NCI-H226 (cell line): ENCODE data around the gene CDK17.

Experiments
- DNase-seq: peaks from one replicate; pipeline ENCODE4 v3.0.0-alpha.2; 2015

The CDK17 gene

DNA sequence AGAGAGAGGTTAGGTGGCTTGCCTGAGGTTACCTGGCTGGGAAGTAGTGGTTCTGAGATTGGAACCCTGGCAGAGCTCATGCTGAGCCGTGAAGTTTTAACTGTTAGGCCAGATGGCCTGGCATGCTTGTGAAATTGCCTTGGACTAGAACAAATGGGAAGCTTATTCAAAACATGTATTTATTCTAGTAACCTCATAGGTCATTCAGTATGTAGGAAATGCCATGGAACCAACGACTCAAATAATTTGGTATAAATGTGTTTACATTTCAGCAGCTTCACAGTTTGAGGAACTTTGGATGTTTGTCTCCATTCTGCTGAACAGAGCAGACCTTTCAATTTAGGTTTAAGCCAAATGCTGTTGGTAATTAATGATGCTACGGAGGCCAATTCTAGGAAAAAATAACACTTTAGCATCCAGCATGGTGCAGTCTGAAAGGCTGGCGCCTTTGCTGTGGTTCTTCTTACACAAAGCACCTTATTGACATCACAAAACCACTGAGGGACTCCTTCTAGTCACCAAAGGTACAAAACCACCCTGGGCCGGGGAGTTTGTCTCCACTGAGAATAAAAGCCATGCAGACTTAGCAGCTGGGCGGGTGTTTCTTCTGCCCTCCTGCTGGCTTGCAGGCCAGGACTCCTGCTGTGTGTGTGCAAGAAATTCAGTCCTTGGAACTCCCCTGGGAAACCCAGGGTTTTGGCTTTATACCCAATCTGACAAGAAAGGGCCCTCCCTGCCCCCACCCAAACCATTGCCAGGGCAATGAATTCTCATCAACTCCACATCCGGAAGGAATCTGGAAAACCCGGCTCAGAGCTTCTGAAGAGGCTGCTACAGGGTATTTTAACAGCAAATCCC, 141.9 kb downstream of the CDK17 start:
- no peak for DNase-seq

DNA sequence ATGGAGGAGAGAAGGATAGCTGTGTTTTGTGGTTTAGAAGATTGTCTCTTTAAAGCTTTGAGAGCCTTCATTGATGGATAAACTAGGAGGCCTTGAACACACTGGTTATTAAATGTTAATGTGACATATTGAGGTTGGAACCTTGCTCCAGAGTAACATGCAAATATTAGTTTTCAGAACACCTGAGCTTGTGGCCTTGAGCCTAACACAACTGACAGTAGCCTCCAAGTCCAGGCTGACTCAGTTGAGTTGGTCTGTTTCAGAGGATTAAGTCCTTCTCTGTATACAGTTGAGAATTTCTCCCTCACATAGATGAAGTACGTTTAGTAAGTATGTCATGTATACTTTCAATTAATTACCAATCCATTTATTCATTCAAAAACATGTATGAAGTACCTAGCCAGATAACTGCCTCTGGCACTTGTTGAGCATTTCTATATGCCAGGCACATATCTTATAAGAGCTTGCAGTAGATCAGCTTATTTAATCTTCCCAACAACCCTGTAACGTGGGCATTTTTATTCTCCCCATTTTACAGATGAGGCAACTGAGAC, 142.6 kb downstream of the CDK17 start:
- DNase-seq: no peak

DNA sequence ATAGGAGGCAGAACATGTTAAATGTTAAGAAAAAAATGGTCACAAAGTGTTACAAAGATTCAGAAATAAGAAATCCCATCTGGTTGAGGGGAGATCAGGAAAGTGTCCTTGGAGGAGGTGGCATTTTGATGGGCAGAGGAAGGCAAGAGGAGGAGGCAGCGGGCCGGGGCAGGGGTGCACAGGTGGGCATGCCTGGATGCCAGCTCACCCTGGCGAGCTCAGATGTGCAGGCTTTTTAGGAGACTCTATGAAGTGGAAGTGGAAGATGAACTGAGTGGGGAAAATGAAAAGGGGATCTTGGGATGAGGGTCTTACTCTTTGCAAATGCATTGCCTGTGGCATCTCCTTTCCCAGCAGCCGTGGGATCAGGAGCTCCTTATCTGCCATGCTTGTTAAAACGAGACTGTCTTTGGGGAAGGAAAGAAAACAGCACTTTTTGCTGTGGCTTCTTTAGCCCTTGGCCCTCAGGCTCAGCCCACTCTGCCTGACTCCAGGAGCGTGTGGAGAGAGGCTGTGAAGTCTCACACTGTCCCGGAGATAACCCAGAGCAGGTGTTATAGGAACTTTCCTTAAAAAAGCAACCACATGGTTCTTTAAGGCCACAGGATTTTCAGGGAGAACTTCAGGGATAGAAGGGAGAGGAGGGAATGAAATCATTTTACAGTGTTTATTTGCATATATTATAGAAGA, 143.4 kb downstream of the CDK17 start:
- DNase-seq: no peak

DNA sequence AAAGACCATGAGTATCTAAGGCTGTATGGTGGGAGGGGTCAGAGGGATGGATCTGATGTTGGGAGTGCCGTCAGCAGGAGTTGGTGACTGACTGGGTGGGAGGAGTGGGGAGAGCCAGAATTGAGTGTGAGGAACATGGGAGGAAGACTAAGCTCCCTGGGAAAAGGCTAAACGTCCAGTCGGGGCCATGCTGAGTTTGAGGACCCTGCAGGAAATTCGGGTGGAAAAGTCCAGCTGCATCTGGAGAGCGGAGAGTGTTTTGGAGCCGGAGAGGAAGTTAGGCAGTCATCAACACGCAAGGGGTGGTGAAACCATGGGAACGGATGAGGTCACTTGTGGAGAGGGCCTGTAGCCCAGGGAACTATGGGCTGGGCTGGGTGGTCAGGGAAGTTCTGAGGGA, 145.2 kb downstream of the CDK17 start:
- DNase-seq: no peak

DNA sequence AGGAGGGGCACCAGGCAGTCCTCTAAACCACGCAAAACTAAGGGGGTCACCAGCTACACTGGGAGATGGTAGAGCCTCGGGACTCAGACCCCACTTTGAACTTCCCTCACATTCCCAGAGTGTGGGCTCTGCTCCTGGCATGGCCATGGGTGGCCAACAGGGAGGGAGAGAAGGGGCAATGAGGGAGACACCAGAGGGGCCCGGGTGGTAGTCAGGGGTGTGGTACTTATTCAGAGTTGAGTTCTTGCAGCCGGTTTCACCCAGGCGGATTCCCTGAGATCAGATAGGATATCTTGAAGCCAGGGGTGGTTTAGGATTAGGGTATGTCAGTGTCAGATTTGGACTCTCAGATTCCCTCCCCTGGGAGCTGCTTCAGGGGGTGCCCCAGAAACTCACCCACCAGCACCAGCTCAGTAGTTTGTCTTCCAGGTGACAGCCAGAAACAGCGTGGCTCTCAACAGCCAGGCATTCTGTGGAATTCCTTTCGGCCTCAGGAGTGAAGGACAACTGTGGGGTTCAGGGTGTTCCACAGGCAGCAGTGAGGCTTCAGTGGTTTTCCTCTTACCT, 150.0 kb downstream of the CDK17 start:
- no peak for DNase-seq

DNA sequence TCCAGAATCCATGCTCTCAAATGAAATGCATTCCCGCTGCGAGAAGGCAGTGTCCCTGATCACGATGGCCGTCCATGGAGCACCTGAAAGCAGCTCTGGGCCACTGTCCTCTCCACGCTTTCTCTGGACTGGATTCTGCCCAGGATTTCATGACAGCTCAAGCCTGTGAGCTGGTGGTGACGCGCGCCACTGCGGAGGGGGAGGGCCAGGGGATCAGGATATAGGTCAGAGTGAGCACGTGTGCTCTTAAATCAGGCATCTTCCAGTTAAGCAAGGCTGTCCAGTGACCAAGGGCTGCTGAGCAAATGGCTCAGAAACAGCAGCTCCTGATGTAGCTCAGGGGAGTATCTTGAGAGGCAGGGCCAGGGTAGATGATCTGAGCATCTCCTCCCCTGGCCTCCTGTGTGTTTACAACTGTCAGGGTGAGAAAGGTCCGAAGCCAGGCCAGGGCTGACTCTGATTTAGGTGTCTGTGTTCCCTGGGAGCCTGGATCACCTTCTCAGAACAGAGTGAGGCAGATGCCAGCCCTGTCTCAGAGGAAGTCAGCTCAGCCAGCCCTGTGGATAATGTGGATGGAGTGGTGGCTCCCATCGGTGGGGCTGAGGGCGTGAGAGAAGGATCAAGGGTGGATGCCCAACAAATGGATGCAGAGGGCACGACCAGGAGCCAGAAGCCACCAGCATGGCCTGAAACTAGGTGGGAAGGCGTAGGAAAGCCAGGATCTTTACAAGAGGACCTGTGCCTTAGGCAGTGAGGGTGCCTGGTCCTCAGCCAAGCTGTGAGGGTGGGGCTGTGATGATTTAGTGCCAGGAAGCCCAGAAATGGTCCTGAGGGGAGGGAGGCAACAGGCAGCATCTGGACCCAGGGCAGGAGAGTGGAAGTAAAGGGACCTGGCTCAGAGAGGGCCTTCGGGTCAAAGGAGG, 150.8 kb downstream of the CDK17 start:
- DNase-seq: no peak

DNA sequence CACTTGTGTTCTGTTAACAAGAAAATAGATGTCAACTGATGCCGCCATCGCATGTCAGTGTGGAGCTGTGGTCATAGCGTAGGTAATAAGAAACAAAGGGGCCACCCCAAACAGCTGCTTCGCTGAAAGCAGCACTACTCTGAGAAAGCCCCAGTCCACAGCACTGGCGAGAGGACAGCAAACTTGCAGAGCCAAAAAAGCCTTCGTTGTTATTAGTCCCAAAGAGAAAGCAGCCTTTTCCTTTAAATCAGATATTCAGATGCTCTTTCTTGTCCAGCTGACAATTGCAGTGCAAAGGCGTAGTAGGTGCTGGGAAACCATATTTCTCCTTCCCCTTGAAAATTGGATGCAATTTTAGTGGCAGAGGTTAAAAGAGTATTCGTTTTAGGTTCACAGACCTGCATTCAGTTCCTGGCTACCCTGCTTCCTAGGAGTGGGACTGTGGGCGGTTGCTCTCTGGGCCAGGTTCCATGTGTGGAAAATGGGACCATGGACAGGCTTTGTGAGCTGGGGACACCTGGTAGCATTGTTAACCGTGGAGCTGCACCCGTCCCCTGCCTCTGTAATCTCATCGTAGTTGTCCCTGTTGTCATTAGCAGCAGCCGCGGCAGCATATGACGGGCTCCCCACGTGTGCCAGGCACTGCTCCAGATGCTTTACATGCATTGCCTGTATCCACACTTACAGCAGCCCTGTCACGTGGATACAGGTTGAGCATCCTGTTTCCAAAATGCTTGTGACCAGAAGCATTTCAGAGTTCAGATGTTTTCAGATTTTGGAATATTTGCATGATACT, 151.9 kb downstream of the CDK17 start:
- DNase-seq: no peak

DNA sequence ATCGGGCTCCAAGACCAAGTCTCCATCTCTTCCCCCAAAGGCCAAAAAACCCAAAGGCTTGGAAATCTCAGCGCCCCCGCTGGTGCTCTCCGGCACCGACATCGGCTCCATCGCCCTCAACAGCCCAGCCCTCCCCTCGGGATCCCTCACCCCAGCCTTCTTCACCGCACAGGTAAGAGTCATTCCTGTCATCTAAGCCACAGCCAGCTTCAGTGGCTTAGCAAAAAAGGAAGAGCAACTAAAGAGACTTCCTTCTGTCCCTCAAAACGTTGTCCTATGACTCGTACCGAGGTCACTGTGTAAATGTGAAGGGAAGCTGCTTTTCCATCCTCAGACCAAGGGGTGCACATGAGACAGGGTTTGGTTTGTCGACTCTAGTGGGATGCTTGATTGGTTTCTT, 152.7 kb downstream of the CDK17 start:
- DNase-seq: no peak

DNA sequence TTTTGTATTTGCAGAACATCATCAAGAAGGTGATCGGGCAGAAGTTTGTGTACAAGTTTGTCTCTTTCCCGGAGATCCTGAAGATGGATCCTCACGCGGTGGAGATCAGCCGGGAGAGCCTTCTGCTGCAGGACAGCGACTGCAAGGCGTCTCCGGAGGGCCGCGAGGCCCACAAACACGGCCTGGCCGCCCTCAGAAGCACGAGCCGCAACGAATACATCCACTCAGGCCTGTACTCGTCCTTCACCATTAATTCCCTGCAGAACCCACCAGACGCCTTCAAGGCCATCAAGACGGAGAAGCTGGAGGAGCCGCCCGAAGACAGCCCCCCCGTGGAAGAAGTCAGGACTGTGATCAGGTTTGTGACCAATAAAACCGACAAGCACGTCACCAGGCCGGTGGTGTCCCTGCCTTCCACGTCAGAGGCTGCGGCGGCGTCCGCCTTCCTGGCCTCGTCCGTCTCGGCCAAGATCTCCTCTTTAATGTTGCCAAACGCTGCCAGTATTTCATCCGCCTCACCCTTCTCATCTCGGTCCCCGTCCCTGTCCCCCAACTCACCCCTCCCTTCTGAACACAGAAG, 153.2 kb downstream of the CDK17 start:
- DNase-seq: no peak

DNA sequence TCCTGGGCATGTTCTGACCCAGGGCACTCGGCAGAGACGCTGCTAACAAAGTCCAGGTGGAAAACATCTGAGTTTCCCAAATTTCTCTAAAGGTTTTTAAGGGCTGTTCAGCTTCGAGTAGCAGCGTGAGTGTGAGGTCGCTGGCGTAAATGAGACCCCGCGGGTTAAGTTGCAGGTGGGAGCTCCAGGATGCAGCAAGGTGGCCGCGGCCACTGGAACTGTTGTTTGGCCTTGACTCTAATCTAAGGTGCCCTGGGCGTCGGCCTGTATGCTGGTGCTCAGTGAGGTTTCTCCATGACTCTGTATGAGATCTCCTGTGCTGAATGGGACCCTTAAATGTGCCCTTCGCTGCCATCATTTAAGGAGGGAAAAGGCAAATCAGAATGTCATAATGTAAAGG, 155.4 kb downstream of the CDK17 start:
- DNase-seq: no peak

DNA sequence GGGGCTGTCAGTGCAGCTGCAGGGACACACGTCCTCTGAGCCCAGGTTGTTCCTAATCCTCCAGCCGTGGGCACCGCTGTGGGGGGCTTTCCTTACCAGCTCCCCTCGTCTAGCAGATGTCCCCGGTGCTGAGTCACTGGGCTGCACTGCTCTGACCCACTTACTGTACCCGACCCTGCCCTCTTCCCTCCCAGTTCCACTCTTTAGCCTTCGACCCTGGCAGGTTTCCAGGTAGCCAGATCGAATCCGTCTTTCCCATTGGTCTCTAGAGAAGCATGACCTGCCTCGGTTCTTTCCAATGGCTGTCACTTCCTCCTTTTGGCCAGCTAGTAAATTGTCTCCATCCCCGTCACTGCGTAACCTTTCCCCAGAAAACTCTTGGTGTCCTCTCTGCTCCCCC, 157.6 kb downstream of the CDK17 start:
- DNase-seq: no peak

DNA sequence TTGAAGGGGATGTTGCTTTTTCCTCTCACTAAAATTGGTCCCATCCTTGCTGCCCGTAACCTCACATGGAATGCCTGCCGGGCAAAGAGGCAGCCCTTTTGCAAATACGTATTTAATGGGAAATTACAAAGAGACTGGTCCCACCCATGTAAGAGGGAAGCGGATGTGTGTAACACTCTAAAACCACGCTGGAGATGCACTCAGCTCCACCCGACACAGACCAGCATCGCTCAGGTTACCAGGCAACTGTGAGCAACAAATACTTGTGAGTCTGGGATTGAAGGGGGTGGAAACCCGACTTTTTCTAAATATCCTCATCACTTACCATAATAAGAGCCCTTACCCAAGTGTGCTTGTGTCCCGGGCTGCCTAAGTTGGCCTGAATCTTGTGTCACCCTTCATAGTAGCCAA, 158.4 kb downstream of the CDK17 start:
- no peak for DNase-seq

DNA sequence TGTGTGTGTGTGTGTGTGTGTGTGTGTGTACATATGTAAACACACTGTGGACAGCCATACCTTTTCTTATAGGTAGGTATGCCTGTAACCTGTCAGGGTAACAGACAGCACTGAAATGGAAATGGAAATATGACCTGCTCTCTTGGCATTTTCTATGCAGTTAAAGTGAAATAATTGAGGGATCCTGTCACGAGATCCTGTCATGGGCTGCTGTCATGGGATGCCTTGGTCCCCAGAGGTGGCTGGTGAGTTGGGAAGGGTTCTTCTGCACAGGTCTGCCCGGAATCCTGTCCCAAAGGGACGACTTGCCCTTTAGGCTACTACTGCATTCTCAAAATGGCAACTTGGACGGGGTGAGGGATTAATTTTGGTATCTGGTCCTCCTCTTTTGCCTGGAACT, 158.8 kb downstream of the CDK17 start:
- no peak for DNase-seq

DNA sequence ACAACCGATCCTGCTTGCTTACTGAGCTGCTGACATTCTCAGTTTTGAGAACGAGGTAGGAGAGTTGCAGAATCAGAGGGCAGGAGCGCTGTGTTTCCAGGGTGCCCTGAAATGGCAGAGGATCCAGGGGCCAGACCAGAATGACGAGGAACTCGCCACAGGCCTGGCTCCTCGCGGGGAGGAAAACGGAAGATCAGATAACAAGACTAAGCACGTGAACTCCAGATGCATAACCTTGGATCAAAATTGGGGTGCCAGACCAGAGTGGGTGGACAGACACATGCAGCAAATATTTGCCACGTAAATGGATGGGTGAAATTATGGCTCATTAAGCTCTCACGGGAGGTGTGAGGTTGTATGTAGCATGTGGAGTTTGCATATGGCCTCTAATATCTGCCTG, 159.6 kb downstream of the CDK17 start:
- DNase-seq: no peak

DNA sequence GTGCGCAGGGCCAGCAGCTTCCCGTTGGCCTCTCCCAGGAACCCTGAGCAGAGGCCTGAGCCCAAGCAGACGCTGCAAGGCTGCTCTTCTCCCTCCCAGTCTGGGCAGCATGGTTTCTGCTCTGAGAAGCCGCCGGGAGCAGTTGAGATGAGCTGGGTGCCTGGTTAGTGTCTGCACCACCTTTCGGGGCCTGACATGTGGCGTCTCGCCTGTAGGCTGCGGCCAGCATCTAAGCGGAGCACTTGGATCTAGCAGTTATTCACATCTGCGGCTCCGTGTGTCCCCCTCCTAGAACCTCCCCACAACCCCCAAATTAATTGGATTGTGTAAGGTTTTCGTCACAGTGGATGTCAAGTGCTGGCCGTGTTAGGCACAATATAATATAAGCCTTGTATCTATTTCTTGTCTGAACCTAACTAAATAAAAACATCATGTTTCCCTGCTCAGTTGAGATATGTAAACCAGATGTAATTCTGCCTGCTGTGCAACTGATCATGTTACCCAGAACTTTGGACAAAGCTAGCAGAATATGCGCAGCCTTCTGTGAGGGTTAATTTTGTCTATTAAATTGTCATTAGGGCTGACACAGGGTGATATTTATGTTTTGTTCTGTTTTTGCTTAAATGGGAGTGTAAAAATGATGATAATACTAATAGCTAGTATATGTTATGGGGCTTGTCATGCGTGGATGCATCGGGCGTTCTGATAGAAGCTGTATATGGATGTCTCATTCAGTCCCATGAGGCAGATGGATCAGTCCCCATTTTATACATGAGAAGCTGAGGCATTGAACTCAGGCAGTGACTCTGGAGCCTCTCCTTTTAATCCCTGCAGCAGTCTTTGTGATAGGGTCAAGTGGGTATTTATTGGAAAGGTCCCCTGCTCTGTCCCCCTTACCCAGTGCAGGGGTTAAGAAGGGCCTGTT, 160.3 kb downstream of the CDK17 start:
- no peak for DNase-seq

DNA sequence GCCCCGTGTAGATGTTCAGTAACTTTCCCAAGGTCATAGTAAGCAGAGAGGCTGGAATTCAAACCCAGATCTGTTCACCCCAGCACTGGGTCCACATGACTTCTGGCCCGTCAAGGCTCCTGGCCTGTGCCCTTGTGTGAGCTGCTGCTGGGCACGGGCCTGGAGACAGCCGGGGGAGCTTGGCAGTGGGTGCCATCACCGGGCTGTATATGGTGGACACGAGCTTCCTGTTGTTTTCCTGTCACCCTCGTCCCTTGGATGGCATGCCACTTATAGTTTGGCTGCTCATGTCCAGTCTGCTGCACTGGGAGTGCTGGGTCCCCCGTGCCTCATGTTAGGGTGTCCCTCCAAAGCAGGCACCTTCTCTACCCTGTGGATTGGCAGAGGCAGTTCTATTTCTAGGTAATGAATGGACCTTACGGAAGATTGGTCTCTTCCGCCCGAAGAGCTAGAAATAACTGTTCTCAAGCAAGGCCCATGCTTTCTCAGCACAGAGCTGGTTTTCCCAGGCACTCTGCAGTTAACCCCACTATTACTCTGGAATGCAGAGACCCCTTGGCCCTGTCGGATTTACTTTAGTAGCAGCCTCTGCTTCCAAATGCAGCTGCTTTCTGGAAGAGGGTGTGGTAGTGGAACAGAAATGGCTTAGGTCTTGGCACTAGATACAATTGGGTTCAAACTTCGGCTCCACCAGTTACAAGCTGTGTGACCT, 161.7 kb downstream of the CDK17 start:
- DNase-seq: no peak

DNA sequence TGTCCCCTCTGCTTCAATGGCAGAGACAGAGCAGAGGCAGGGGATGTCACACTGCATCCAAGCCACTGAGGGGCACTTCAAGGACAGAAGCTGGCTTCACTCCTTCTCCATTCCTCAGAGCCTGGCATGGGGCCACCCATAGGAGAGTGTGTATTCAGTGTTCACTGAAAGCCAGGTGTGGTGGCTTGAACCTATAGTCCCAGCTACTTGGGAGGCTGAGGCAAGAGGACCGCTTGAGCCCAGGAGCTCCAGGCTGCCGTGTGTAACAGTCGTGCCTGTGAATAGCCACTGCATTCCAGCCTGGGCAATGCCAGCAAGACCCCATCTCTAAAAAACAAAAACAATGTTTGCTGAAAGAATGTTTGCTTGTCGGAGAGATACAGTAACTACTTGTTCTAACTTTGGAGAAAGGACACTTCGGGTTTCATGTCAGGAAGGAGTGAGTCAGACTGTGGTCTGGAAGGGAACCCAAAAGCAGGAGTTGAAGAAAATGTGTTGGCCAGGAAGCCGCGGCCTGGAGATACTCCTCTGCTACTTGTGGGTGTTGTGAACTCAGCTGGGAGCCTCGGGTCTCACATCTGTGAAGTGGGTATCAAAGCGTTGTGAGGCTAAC, 162.7 kb downstream of the CDK17 start:
- DNase-seq: peak; percentile 79

DNA sequence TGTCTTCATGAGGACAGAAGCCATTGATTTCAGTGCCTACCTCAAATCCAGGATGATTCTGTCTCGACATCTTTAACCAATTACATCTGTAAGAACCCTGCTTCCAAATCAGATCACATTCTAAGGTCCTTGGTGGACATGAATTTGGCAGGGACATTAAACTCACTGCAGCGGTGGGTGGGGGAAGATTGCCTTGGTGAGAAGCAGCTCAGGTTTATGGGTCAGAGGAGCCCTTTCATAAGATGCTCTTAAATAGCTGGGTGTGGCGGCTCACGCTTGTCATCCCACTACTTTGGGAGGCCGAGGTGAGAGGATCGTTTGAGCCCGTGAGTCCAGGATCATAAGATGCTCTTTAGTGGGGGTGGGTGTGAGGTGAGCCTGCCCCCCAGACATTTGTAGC, 163.2 kb downstream of the CDK17 start:
- DNase-seq: no peak

DNA sequence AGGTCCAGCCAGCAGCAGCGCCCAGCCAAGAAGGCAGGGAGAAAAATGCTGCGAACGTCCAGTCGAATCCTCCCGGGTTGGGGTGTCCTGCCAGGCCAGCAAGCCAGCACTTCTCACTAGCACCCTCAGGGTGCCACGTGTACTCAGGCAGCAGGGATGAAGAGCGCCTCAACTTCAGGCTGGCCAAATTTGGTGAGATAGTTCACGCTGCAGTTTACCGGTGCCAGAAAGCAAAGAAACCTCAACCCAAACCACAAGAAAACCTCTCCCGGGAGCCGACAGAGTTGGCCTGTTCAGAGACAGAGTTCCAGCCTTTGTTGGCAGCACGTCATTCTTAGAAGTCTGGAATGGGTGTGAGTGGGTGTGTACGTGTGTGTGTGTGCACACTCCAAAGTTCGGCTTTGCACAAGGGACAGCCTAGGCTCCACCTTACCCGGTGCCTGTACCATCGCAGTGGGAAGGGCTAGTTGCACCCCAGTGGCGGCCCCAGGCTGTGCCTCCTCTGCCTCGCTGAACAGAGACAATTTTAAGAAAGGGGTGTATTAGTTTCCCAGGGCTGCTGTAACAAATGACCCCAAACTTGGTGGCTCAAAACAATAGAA, 163.9 kb downstream of the CDK17 start:
- DNase-seq: no peak
